ENCODE results near the gene SIRPA. TPM values are rescaled to one million over a fixed set of nuclear protein-coding genes. Genes with fewer than 3 reads are reported as not detected.

Gene SIRPA
- total RNA-seq, 1 experiment from 2014 or later: 6.0 TPM

DNA sequence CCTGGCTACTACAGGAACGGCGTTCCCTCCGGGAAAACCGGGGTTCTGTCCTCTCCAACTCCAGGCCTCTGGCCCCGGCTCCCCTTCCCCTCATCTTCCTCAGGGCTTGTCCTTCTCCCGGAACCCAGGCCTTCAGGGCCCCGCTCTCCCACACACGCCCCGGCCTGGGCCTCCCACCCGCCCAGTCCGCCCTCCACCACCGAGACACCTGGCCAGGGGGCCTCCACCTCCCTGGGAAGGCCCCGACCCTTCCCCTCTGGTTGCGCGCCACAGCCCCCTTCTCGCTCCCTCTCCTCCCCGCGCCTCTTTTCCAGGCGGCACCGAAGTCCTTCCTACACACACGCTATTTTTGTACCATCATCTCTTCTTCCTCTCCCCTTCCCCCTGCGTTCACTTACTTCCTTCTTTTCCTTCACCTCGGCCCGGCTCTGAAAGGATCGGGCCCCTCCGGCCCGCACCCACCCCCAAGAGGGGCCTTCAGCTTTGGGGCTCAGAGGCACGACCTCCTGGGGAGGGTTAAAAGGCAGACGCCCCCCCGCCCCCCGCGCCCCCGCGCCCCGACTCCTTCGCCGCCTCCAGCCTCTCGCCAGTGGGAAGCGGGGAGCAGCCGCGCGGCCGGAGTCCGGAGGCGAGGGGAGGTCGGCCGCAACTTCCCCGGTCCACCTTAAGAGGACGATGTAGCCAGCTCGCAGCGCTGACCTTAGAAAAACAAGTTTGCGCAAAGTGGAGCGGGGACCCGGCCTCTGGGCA, 1.3 kb upstream of the SIRPA start:
- TF ChIP-seq, protein P1, sequence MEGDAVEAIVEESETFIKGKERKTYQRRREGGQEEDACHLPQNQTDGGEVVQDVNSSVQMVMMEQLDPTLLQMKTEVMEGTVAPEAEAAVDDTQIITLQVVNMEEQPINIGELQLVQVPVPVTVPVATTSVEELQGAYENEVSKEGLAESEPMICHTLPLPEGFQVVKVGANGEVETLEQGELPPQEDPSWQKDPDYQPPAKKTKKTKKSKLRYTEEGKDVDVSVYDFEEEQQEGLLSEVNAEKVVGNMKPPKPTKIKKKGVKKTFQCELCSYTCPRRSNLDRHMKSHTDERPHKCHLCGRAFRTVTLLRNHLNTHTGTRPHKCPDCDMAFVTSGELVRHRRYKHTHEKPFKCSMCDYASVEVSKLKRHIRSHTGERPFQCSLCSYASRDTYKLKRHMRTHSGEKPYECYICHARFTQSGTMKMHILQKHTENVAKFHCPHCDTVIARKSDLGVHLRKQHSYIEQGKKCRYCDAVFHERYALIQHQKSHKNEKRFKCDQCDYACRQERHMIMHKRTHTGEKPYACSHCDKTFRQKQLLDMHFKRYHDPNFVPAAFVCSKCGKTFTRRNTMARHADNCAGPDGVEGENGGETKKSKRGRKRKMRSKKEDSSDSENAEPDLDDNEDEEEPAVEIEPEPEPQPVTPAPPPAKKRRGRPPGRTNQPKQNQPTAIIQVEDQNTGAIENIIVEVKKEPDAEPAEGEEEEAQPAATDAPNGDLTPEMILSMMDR (conservative IDR thresholded peaks at IDR 0.05): no peak
- Histone ChIP-seq H3K56ac (ENCODE audit: insufficient read length, low read depth, low read length) (no peak overlapping the region), H3K79me2 (ENCODE audit: insufficient read depth, low read length) (no peaks in the 10 kb centered on the region), H2BK5ac (ENCODE audit: insufficient read length, low read length) (no peak overlapping the region), H3K23me2 (ENCODE audit: insufficient read length, low read depth, low read length, poor library complexity, severe bottlenecking) (peaks cover 9% of the 10 kb centered on the region), H3K18ac (ENCODE audit: insufficient read length, low read depth, low read length) (no peak overlapping the region), H3K9me3 (ENCODE audit: control insufficient read depth, low read depth, low read length) (no peaks in the 10 kb centered on the region), H3K79me1 (ENCODE audit: insufficient read depth, low read depth, low read length, poor library complexity, severe bottlenecking) (no peaks in the 10 kb centered on the region), H3K27me3 (ENCODE audit: insufficient read depth, low read length) (peaks cover 17% of the 10 kb centered on the region), H2BK120ac (ENCODE audit: low read depth, low read length, poor library complexity, severe bottlenecking) (no peak overlapping the region), H3K14ac (ENCODE audit: insufficient read depth, low read length) (no peak overlapping the region), H2AK5ac (ENCODE audit: insufficient read length, low read length) (no peak overlapping the region), H3K9ac (ENCODE audit: extremely low read depth, insufficient read length, low read length) (no peak overlapping the region), H2AFZ (ENCODE audit: low read length) (no peak overlapping the region), H3K27ac (ENCODE audit: insufficient read length, low read depth, low read length) (no peak overlapping the region), H2BK12ac (ENCODE audit: insufficient read length, low read depth, low read length) (no peak overlapping the region), H2BK15ac (ENCODE audit: low read depth, low read length) (no peak overlapping the region), H4K5ac (ENCODE audit: insufficient read length, low read depth, low read length) (no peak overlapping the region), H3K4me2 (ENCODE audit: insufficient read depth, insufficient read length, low read length) (peak overlapping the region; percentile 28), H3K4ac (ENCODE audit: low read depth, low read length) (no peak overlapping the region), H3T11ph (ENCODE audit: low read length) (no peak overlapping the region), H4K91ac (ENCODE audit: insufficient read length, low read depth, low read length) (no peak overlapping the region), H4K8ac (replicated peaks; ENCODE audit: insufficient read length, low read depth, low read length) (no peak overlapping the region), H3K23ac (ENCODE audit: insufficient read length, low read depth, low read length) (no peak overlapping the region), H3K4me1 (ENCODE audit: insufficient read depth, low read length) (no peaks in the 10 kb centered on the region; the same call in 1 of the 2 replicates), H4K20me1 (ENCODE audit: control insufficient read depth, insufficient read depth, insufficient read length) (no peaks in the 10 kb centered on the region), H2BK20ac (ENCODE audit: low read depth, low read length, poor library complexity, severe bottlenecking) (no peak overlapping the region)
- no peaks in the 10 kb centered on the region for H3K9me3 Mint-ChIP-seq
- DNase-seq: no peak
- peak overlapping the region; percentile 68 to 87 for H3K4me3 Mint-ChIP-seq
- no peaks in the 10 kb centered on the region for H3K36me3 Mint-ChIP-seq (ENCODE audit: insufficient read depth in 1 of 3, low read depth in 3 of 3)
- no peak overlapping the region for H3K27ac Mint-ChIP-seq
- H3K27me3 Mint-ChIP-seq (ENCODE audit: low read depth): peaks cover 63% of the 10 kb centered on the region
- peaks cover 40 to 72% of the 10 kb centered on the region in 2 experiments for H3K4me1 Mint-ChIP-seq
- WGBS (ENCODE audit: extremely low coverage, insufficient read length, low lambda C conversion rate): no CpG with 5 or more reads among the region's 54 CpGs

All from H9 (cell line).